Activated naive CD4-positive, alpha-beta T cell treated with anti-CD3 and anti-CD28 coated beads, Interleukin-2, amount 50 U/mL, for 16 hours (primary cell): ENCODE data around the gene ZNF554.
"Not testable (repeated sequence)": the region's sequence is repeated elsewhere in the genome, so short reads cannot be mapped to it uniquely, and the experiment has no call there.

Experiments used
- DNase-seq: peaks from one replicate; pipeline ENCODE4 v3.0.0-alpha.2; 2020

Gene ZNF554

GRCh38 chr19:2791440-2791839 lies 28.2 kb upstream of the ZNF554 start:
- DNase-seq: no peak

- DNase-seq: no peak
Observed at GRCh38 chr19:2791876-2792275, 27.8 kb upstream of the ZNF554 start.

GRCh38 chr19:2792666-2793065 lies 27.0 kb upstream of the ZNF554 start:
- not testable (repeated sequence) for DNase-seq

GRCh38 chr19:2793126-2793525 lies 26.5 kb upstream of the ZNF554 start:
- DNase-seq: no peak

GRCh38 chr19:2793577-2793976 lies 26.1 kb upstream of the ZNF554 start:
- no peak for DNase-seq

GRCh38 chr19:2795827-2796658 lies 23.6 kb upstream of the ZNF554 start:
- DNase-seq: no peak

GRCh38 chr19:2796659-2797266 lies 22.9 kb upstream of the ZNF554 start:
- DNase-seq: no peak

- no peak for DNase-seq
Observed at GRCh38 chr19:2797280-2797679, 22.4 kb upstream of the ZNF554 start.

- DNase-seq: no peak
Observed at GRCh38 chr19:2798158-2798685, 21.4 kb upstream of the ZNF554 start.

GRCh38 chr19:2798733-2799132 lies 20.9 kb upstream of the ZNF554 start:
- DNase-seq: no peak

- no peak for DNase-seq
Observed at GRCh38 chr19:2799273-2800020, 20.2 kb upstream of the ZNF554 start.

GRCh38 chr19:2800506-2800905 lies 19.2 kb upstream of the ZNF554 start:
- no peak for DNase-seq

GRCh38 chr19:2802826-2803225 lies 16.8 kb upstream of the ZNF554 start:
- no peak for DNase-seq

- DNase-seq: no peak
Observed at GRCh38 chr19:2803486-2804155, 16.0 kb upstream of the ZNF554 start.

GRCh38 chr19:2804156-2805004 lies 15.3 kb upstream of the ZNF554 start:
- no peak for DNase-seq

GRCh38 chr19:2805261-2805900 lies 14.3 kb upstream of the ZNF554 start:
- DNase-seq: no peak

GRCh38 chr19:2805991-2806649 lies 13.5 kb upstream of the ZNF554 start:
- no peak for DNase-seq

GRCh38 chr19:2806736-2807378 lies 12.8 kb upstream of the ZNF554 start:
- DNase-seq: no peak

- DNase-seq: no peak
Observed at GRCh38 chr19:2807379-2808128, 12.1 kb upstream of the ZNF554 start.
